GM19438 (cell line): ENCODE results near the gene APLP1.
"Not testable (repeated sequence)": the region's sequence is repeated elsewhere in the genome, so short reads cannot be mapped to it uniquely, and the experiment has no call there.

Experiments used
- ATAC-seq: cut with Tn5 transposase; IDR thresholded peaks from one replicate; pipeline ENCODE4 v1.9.1; 2021; ENCODE audit warnings: low read depth; ENCODE audit not compliant: unreplicated experiment

The APLP1 gene

DNA sequence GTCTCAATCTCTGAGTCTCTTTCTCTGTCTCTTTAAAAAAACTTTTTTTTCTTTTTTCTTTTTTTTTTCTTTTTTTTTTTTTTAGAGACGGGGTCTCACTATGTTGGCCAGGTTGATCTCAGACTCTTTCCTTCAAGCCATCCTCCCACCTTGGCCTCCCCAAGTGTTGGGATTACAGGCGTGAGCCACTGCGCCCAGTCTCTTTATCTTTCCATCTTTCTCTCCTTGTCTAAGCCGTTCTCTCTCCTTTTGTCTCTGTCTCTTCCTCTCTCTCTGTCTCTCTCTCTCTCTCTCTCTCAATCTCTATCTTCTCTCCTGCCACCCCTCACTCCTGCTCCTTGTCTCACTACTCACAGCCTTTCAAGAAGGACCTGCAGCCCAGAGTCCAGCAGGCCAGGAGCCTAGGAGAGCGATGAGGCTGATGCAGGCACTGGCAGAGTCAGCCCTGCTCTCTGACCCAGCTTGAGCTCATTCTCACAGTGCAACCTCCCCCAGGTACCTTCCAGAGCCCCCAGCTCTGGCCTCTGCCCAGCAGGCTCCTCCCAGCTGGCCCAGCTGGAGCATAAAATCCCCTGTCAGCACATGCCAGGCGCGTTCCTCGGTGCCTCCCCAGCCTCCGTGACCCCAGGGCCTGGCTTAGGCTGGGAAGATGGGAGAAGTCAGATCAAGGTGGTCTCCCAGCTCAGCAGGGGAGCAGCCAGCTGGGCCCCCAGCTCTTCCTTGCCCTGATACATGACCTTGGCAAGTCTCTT is 16.2 kb upstream of the APLP1 start, which contains the start of gene NPHS1:
NPHS1 (minus strand) TSS at position 476 of the 752 bp plus-strand sequence. CDS start 667 bp downstream, outside the sequence.
- ATAC-seq = no peak

GRCh38 chr19:35853038-35853756 is 15.2 kb upstream of the APLP1 start:
- ATAC-seq = no peak

DNA sequence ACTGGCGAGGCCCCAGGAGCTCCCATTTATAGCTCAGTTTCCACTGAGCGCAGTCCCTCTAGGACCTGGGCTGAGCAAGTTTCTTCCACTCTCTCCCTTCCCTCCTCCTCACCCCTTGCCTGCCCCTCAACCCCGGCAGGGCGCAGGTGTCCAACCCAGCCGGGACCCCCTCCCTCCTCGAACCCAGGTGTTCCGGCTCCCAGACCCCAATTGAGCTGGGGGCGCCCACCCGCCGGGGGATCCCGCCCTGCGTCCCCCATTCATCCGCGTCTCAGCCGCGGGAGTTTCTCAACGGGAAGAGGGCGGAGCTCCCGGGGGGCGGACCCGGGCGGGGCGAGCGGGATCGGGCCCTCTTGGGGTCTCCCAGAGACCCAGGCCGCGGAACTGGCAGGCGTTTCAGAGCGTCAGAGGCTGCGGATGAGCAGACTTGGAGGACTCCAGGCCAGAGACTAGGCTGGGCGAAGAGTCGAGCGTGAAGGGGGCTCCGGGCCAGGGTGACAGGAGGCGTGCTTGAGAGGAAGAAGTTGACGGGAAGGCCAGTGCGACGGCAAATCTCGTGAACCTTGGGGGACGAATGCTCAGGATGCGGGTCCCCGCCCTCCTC is 11.7 kb upstream of the APLP1 start, which contains the start of gene KIRREL2:
KIRREL2 (plus strand) TSS at position 366 of the 604 bp plus-strand sequence; CDS start at position 575, 209 bp downstream.
- no peak for ATAC-seq

GRCh38 chr19:35858311-35858710 is 10.1 kb upstream of the APLP1 start:
- no peak for ATAC-seq

DNA sequence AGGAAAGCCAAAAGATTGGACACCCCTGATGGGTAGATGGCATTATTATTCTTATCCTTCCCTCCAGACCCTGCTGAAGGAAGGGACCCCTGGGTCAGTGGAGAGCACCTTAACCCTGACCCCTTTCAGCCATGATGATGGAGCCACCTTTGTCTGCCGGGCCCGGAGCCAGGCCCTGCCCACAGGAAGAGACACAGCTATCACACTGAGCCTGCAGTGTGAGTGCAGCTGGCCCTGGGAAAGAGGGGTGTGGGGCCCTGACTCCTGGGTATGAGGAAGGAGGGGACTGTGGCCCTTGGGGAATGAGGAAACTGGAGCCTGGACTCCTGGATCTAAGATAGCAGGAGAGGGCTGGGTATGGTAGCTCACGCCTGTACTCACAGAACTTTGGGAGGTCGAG is 9.0 kb upstream of the APLP1 start:
- no peak for ATAC-seq

DNA sequence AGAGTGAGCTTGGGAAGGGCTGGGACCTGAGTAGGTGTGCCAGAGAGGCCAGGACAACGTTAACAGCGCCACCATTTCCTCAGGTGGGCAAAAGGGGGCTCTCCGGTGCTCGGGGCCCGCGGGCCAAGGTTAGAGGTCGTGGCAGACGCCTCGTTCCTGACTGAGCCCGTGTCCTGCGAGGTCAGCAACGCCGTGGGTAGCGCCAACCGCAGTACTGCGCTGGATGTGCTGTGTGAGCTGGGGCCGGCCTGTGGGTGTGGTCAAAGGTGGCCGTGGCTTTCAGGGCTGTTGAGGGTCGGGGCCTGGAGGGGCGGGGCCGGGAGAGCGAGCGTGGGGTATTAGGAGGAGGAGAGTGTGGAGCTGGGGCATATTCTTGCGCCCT is 7.9 kb upstream of the APLP1 start:
- no peak for ATAC-seq

DNA sequence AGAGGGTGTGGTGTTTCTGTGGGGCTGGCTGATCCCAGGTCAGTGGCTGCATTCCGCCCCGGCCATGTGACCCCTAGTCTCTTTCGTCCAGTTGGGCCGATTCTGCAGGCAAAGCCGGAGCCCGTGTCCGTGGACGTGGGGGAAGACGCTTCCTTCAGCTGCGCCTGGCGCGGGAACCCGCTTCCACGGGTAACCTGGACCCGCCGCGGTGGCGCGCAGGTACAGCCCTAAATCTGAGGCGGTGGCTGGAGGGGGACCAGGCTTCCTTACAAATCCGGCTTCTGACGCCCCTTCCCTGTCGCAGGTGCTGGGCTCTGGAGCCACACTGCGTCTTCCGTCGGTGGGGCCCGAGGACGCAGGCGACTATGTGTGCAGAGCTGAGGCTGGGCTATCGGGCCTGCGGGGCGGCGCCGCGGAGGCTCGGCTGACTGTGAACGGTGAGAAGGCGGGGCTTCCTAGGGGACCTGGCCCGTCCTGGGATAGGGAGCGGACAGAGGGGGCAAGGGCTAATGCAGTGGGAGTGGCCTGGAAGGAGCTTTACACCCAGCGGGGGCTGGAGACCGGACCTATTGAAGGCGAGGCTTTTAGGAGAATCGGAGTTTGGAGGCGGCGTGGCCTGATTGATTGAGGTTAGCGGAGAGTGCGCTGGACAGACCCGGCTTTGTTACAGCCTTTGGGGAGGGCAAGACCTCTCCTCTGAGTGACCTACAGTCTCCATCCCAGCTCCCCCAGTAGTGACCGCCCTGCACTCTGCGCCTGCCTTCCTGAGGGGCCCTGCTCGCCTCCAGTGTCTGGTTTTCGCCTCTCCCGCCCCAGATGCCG is 7.3 kb upstream of the APLP1 start:
- ATAC-seq = no peak

DNA sequence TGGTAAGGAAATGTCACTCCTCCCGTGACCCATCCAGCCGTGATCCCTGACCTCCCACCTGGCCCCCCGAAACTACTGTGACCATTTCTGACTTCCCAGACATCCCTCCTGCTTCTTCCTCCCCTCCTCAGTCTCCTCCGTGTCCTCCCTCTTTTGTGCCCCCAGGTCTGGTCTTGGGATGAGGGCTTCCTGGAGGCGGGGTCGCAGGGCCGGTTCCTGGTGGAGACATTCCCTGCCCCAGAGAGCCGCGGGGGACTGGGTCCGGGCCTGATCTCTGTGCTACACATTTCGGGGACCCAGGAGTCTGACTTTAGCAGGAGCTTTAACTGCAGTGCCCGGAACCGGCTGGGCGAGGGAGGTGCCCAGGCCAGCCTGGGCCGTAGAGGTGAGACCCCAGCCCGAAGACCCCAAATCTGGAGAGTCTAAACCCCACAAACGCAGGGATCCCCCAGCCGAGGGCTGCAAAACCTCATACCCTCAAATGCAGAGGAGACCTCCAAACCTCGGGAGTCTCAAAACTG is 6.7 kb upstream of the APLP1 start:
- no peak for ATAC-seq

- ATAC-seq = no peak
Observed at GRCh38 chr19:35862528-35862927, 5.8 kb upstream of the APLP1 start.

DNA sequence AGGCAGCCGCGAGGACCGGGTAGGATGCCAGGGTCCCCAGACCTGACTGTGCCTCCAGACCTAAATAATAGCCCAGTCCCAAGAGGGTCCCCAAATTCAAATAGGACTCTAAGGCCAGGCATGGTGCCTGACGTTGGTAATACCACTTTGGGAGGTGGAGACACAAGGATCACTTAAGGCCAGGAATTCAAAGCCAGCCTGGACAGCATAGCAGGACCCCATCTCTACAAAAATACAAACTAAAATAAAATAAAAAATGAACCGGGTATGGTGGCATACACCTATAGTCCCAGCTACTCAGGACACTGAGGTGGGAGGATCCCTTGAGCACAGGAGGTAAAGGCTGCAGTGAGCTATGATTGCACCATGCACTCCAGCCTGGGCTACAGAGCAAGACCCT is 5.4 kb upstream of the APLP1 start:
- no peak for ATAC-seq

DNA sequence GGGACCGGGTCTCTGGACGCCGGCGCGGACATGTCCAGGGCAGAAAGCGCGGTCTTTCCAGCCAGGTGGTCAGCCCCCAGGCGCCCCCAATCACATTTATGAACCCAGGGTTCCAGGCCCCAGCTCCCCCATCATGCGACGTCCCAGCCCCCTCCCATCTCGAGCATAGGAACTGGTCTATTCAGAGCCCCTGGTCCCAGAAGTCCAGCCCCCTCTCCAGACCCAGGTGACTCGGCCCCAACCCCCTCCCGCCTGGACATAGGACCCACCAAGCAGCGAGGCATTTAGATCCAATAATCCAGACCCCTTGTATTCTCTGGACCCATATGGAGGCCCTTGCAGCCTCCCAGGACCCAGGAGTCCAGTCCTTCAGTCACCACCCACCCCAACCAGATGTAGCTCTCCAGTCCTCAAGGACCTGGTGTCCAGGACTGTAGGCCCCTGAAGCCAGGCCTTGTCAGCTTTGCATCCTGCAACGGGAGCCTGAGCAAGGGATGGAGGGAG is 501 bp downstream of the APLP1 start:
- ATAC-seq = no peak

- peak; percentile 69 for ATAC-seq
Observed at GRCh38 chr19:35869327-35870123, 1.2 kb downstream of the APLP1 start.

DNA sequence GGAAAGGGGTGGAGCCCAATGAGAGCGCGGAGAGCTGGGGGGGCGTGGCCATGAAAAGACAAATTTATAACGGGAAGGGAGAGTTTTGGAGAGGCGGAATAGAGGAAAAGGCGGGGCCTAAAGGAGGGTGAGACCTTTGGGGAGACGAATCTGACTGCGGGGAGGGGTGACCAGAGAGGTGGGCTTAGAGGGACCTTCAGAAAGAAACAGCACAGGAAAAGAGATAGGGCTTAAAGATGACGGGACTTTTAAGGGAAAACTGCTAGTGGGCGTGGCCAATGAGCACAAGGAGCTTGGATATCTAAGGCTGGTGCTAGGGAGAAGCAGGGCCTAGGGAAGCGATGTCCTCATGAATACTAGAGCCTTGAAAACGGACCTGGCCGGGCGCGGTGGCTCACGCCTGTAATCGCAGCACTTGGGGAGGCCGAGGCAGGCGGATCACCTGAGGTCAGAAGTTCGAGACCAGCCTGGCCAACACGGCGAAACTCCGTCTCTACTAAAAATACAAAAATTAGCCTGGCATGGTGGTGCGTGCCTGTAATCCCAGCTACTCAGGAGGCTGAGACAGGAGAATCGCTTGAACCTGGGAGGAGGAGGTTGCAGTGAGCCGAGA is 1.9 kb downstream of the APLP1 start:
- not testable (repeated sequence) for ATAC-seq

GRCh38 chr19:35870798-35871197 is 2.4 kb downstream of the APLP1 start:
- ATAC-seq = no peak

DNA sequence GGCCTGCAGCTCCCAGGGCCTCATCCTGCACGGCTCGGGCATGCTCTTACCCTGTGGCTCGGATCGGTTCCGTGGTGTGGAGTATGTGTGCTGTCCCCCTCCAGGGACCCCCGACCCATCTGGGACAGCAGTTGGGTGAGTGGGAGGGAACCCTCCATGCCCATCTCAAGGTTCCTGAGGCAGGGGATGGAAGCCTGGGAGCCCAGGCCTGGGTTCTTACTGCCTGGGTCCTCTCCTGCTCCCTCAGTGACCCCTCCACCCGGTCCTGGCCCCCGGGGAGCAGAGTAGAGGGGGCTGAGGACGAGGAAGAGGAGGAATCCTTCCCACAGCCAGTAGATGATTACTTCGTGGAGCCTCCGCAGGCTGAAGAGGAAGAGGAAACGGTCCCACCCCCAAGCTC is 3.2 kb downstream of the APLP1 start:
- no peak for ATAC-seq

- ATAC-seq = no peak
Observed at GRCh38 chr19:35872180-35872579, 3.8 kb downstream of the APLP1 start.

DNA sequence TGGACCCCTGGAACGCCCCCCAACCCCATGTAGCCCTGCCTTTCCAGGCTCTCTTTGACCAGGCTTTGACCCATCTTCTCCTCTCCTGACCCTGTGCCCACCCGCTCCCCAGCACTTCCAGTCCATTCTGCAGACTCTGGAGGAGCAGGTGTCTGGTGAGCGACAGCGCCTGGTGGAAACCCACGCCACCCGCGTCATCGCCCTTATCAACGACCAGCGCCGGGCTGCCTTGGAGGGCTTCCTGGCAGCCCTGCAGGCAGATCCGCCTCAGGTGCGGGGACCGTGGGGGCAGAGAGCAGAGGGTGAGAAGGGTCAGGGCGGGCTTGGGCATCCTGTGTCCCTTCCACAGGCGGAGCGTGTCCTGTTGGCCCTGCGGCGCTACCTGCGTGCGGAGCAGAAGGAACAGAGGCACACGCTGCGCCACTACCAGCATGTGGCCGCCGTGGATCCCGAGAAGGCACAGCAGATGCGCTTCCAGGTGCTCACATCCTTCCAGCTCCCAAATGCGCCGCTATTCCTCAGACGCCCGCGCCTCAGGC is 6.1 kb downstream of the APLP1 start:
- no peak for ATAC-seq

- ATAC-seq = no peak
Observed at GRCh38 chr19:35879068-35879467, 10.7 kb downstream of the APLP1 start.
